GM06990 (cell line): Measurements from ENCODE around the gene SIPA1L3.
A peak's percentile ranks its signal among the peaks of the same experiment; 100 is the strongest.

ENCODE experiments used
- DNase-seq: peaks from one replicate; pipeline ENCODE4 v3.0.0-alpha.2; 2011; ENCODE audit not compliant: insufficient read length; ENCODE audit errors: extremely low read depth
- H3K27me3 ChIP-seq: replicated peaks from 2 replicates; pipeline ENCODE4 v1.6.0; 2011; ENCODE audit warnings: low read length; ENCODE audit not compliant: control insufficient read depth, insufficient read depth
- H3K36me3 ChIP-seq: 2 replicates; pipeline ENCODE4 v1.5.1; 2011; ENCODE audit warnings: low read length; ENCODE audit not compliant: control insufficient read depth, insufficient read depth
- H3K4me3 ChIP-seq: replicated peaks from 2 replicates; pipeline ENCODE4 v1.5.1; 2011; ENCODE audit warnings: low read depth, mild to moderate bottlenecking, control low read depth, low read length
- CTCF ChIP-seq: IDR thresholded peaks from 2 replicates; pipeline ENCODE4 v1.5.1; 2011; ENCODE audit warnings: low read length, control low read depth, mild to moderate bottlenecking, inconsistent platforms; ENCODE audit not compliant: insufficient read depth, poor library complexity, severe bottlenecking

SIPA1L3 gene

DNA sequence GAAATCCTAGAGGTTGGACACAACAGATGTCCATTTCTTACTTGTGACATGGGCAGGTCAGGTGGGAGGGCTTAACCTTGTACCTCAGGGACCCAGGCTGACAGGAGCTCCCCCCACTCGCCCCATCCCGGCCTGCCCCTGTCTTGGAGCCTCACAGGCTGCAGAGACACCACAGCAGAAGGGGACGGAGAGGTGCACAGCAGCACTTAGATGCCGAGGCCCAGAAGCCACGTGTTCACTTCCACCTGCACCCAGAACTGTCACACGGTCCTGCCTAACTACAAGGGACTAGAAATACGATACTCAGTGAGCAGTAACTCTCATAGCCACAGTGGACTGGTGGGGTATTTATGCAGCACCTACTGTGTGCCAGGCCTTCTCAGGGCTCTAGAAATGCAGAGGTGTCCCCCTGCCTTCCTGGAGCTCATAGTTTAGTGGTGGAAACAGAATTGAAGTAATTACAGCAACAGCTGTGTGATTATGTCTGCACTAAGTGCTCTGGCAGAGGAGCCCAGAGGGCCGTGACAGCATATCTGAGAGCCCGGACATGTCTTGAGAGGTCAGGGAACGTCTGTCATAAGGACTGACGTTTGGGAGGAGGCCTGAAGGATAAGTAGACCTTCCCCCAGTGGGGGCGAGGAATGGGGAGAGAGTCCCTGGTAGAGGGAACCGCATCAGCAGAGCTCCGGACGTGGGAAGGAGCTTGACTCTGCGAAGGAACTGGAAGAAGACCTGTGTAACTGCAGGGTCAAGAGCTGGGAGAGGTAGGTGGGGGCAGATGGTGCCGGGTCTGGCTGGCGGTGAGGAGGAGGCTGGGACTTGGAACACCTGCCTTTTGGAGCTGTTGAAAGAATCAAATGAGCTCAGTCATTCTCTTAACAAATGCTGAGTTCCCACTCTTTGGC, 130.0 kb downstream of the SIPA1L3 start:
- TF ChIP-seq CTCF: no peak
- Histone ChIP-seq H3K4me3 (no peak overlapping the region), H3K36me3 (no peaks in the 10 kb centered on the region; the same call in 1 of the 2 replicates), H3K27me3 (no peaks in the 10 kb centered on the region)
- no peak for DNase-seq

GRCh38 chr19:38039966-38040365, 133.0 kb downstream of the SIPA1L3 start:
- Histone ChIP-seq H3K27me3 (no peaks in the 10 kb centered on the region), H3K4me3 (no peak overlapping the region), H3K36me3 (no peaks in the 10 kb centered on the region; the same call in 1 of the 2 replicates)
- no peak for DNase-seq
- TF ChIP-seq CTCF: no peak

DNA sequence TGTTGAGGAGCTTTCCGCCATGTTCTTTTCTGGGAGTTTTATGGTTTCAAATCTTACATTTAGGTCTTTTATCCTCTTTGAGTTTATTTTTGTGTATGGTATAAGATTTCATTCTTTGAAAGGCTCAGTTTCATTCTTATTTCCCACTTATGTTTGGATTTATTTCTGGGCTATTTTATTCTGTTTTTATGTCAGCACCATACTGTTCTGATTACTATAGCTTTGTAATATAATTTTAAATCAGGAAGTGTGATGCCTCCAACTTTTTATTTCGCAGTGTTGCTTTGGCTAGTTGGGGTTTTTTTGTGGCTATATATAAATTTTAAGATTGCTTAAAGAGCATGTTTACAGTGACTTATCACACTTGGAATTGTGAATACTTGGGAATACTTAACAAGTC, 135.1 kb downstream of the SIPA1L3 start:
- H3K36me3 ChIP-seq: no peaks in the 10 kb centered on the region; the same call in 1 of the 2 replicates
- H3K4me3 ChIP-seq: no peak overlapping the region
- TF ChIP-seq CTCF: no peak
- DNase-seq: no peak
- no peaks in the 10 kb centered on the region for H3K27me3 ChIP-seq

DNA sequence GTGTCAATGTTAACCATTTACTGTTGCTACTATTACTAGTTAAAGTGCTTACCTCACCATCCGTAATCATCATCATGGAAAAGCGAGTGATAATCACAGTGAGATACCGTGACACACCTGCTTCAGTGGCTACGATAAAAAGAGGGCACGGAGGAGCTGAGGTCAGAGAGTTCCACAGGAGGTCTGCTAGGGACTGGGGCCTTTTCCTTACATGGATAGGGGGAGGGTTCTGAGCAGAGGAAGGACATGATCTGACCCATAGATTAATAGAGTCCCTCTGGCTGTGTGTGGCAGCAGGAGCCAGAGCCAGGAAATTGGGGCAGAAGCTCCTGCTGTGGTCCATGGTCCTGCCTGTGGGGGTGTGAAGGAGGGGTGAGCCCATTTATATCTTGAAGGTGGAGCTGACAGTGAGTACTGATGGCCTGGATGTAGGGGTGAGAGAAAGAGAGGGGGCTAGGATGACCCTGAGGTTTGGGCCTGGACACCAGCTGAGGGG, 136.7 kb downstream of the SIPA1L3 start:
- no peak for DNase-seq
- no peak overlapping the region for H3K4me3 ChIP-seq
- TF ChIP-seq CTCF: no peak

DNA sequence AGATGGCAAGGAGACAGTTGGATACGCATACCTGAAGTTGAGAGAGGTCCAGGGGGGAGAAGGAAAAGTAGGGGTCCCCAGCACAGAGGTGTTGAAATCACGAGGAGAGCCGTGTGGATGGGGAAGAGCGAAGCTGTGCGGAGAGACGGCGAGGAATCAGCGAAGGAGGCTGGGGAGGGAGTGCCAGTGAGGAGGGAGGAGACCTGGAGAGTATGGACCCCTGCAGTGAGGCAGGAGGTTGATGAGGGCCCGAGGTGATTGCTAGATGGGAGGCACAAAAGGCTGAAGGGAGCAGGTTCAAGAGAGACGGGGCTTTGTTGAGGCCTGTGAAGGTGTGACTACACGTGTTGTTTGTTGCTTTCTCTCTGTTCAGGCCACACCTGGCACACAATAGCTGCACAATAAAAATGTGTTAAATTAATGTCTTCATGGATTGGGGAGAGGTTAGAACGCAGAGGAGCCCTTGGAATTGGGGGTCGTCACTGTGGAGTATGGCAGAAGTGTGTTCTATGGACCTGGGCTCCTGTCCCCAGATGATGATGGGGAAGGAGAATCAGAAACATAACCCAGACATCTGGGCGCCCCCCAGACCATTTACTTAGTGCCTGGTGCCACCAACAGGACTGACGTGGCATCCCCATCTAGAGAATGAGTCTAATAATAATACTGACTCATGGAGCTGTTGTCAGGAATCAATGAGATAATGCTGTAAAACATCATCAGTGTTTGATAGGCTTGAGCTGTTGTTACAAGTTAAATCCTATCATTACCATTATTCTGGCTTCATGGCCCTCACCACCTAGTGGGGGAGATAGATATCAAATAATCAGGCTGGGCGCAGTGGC, 137.5 kb downstream of the SIPA1L3 start:
- H3K36me3 ChIP-seq: no peaks in the 10 kb centered on the region; the same call in 1 of the 2 replicates
- peak; percentile 14 for TF ChIP-seq CTCF
- no peak for DNase-seq
- no peak overlapping the region for H3K4me3 ChIP-seq
- no peaks in the 10 kb centered on the region for H3K27me3 ChIP-seq

More for the DNA sequence above, 136.7 kb downstream of the SIPA1L3 start:
- Histone ChIP-seq H3K27me3 (no peaks in the 10 kb centered on the region), H3K36me3 (no peaks in the 10 kb centered on the region; the same call in 1 of the 2 replicates)
